Gastrocnemius medialis (tissue), 4 donors: Measurements from ENCODE around the gene ZNF747.

Experiments
- POLR2A ChIP-seq, 2 donors: fragments of 450-650 bp; IDR thresholded peaks; one replicate each; pipeline ENCODE4 v1.6.1; 2017; ENCODE audit warnings: antibody characterized with exemption in 2 of 2, mild to moderate bottlenecking in 2 of 2, moderate library complexity in 2 of 2
- TF ChIP-seq, protein P1 (sequence below), 5 experiments: fragments of 450-650 bp in 3 of 5; fragments of 200-600 bp in 2 of 5; sonication (generic) in 2 of 5; IDR thresholded peaks in 4 of 5; conservative IDR thresholded peaks in 1 of 5; 1 replicate in 4 of 5; 2 replicates in 1 of 5; pipeline ENCODE4 v1.5.1; 2016 to 2019; ENCODE audit warnings: antibody characterized with exemption in 5 of 5, mild to moderate bottlenecking in 3 of 5, moderate library complexity in 3 of 5

DNA sequence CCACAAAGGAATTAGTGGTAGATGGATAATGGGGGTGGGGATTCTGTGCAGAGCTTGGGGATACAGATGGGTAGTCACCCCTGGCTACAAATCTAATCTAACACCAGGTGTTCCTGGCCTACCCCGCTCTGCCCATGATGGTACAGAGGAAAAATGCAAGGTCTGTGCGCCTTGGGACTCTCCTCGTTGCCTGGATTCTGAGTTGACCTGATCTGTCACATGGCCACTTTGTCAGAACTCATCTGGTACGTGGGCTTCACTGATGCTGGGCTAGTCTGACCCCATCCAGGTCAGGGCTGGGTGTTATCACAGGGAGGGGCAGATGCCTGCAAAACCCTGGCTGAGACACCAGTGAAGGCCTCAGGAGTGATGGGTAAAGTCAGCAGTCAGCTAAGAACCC is 18.3 kb upstream of the ZNF747 start:
- TF ChIP-seq, protein P1, sequence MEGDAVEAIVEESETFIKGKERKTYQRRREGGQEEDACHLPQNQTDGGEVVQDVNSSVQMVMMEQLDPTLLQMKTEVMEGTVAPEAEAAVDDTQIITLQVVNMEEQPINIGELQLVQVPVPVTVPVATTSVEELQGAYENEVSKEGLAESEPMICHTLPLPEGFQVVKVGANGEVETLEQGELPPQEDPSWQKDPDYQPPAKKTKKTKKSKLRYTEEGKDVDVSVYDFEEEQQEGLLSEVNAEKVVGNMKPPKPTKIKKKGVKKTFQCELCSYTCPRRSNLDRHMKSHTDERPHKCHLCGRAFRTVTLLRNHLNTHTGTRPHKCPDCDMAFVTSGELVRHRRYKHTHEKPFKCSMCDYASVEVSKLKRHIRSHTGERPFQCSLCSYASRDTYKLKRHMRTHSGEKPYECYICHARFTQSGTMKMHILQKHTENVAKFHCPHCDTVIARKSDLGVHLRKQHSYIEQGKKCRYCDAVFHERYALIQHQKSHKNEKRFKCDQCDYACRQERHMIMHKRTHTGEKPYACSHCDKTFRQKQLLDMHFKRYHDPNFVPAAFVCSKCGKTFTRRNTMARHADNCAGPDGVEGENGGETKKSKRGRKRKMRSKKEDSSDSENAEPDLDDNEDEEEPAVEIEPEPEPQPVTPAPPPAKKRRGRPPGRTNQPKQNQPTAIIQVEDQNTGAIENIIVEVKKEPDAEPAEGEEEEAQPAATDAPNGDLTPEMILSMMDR (IDR thresholded peaks at IDR 0.05 in 4 of 5, conservative IDR thresholded peaks at IDR 0.05 in 1 of 5), result no peak
- TF ChIP-seq POLR2A (IDR thresholded peaks at IDR 0.05), result no peak
